Right cardiac atrium (tissue), 5 donors: ENCODE results near the gene MYO15B. TPM values are rescaled to one million over a fixed set of nuclear protein-coding genes. Genes with fewer than 3 reads are reported as not detected.

Experiments
- ATAC-seq, 2 donors: fragments of 200-7000 bp; cut with Tn5 transposase; one replicate each; pipeline versions ENCODE4 v1.8.0 to v1.9.1; 2020; ENCODE audit warnings: moderate library complexity in 2 of 2, mild to moderate bottlenecking in 1 of 2
- DNase-seq, 3 donors: peaks; one replicate each; pipeline ENCODE4 v3.0.0-alpha.2; 2020
- H3K27ac ChIP-seq: one replicate; pipeline ENCODE4 v1.5.1; 2013; ENCODE audit warnings: mild to moderate bottlenecking, low read length, control low read depth, moderate library complexity
- H3K27me3 ChIP-seq: one replicate; pipeline ENCODE4 v1.6.1; 2013; ENCODE audit not compliant: control insufficient read depth, insufficient read depth
- H3K4me1 ChIP-seq: one replicate; pipeline ENCODE4 v1.6.1; 2013; ENCODE audit warnings: low read length; ENCODE audit not compliant: control insufficient read depth, insufficient read depth
- H3K4me3 ChIP-seq: one replicate; pipeline ENCODE4 v1.5.1; 2013; ENCODE audit warnings: low read length, control low read depth
- H3K9me3 ChIP-seq: one replicate; pipeline ENCODE4 v1.6.1; 2013; ENCODE audit warnings: low read length; ENCODE audit not compliant: control insufficient read depth
- WGBS: extraction: QIAGEN DNeasy Blood & Tissue Kit; methylation state at CpG from one replicate; pipeline ENCODE4 v1.1.7; 2013; 5-methylcytosine and 5-hydroxymethylcytosine counted together
- intact Hi-C, 4 donors: fragments of 100-400 bp; cut with DNase I; formaldehyde crosslinking; loops; one replicate each; pipeline versions ENCODE4 v1.11.0 to v1.14.0; 2022 to 2023
- polyA plus RNA-seq: library from polyadenylated mRNA; stranded (reverse); fragments of 200-250 nt; gene quantifications from one replicate; pipeline ENCODE4 v1.2.3, GENCODE V29; 2013
- total RNA-seq, 4 donors: library from RNA; stranded (reverse); fragmentation: NEBNext Ultra II Directional; extraction: Animal tissue kit (Norgen Biotek cat#: 25700); gene quantifications; one replicate each; pipeline ENCODE4 v1.2.1, GENCODE V29; 2021
- donor health status: healthy with polysubstance abuse.
- donor health status: DM: no; HTN: yes; CAD: no.
- donor health status: DM: no; HTN: no; CAD: no.
- donor health status: DM: no; HTN: yes; CAD: no; lungs with severe emphysema.
- donor health status: DM: yes; HTN: yes; CAD: no.

MYO15B gene
- total and polyA plus RNA-seq, 5 donors = 70.9 to 131 (median 92.0) TPM

DNA sequence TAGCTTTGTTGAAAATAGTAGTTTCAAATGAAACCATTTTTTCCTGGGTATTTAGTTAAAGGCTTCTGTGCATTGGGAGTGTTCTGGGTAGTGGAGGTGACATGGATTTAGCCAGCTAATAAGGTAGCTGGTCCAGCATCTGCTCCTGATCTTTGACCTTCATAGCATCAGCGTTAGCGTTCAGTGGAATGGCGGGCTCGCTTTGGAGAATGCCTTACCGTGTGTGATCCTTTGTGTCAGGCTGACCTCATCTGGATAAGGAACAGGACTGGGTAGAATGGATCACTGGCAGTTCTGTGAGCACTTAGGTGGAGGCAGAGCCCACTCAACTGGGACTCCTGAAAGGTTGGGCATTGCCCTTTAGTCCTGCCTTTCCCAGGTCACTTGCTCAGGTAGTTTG lies 83.3 kb downstream of the MYO15B start:
- Histone ChIP-seq H3K9me3 (no peaks in the 10 kb centered on the region), H3K27me3 (no peaks in the 10 kb centered on the region), H3K4me3 (no peak overlapping the region), H3K27ac (no peak overlapping the region), H3K4me1 (no peaks in the 10 kb centered on the region)
- no peak for ATAC-seq
- intact Hi-C loops = no loop called here
- no peak for DNase-seq
- 66% methylated on average over 5 of the region's 5 CpGs for WGBS

DNA sequence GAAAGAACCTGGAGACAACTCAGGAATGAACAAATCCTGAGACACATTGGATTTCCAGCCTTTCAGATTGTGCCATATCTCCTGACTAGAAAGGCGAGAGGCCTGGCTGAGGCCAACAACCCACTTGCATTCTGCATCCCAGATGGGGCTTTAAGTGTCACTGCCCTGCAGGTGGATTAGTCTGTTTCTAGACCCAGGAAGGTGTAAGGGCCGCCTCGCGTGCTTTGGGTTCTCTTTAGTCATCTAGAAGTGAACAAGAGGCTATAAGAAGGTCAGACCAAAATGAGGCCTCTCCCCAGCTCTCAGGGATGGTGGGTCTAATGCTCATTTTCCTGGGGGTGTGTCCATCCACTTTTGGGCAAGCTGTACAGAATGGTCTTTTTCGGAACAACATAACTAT lies 84.4 kb downstream of the MYO15B start:
- intact Hi-C loops = no loop called here
- no peak for DNase-seq
- H3K27me3 ChIP-seq = no peaks in the 10 kb centered on the region
- H3K4me1 ChIP-seq = no peaks in the 10 kb centered on the region
- ATAC-seq = no peak
- H3K4me3 ChIP-seq = no peak overlapping the region
- no peaks in the 10 kb centered on the region for H3K9me3 ChIP-seq
- no peak overlapping the region for H3K27ac ChIP-seq
- WGBS = 92% methylated on average over 5 of the region's 5 CpGs

DNA sequence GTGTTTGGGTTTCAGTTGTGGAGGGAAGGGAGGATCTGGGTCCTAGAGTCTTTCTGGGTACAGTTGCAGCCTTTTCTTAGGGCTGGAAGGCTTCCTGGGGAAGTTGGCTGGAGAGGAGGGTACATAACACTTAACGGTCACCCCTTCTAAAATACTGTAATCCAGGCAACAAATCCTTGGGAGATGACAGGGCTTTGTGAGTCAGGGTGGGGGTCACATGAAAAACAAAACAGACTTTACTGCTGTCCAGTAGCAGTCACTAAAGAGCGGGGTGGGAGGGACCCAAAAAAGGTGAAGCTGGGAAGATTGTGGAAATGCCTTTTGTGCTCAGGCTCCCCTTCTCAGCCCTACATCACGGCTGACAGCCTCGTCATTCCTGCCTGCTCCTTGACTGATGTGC lies 85.9 kb downstream of the MYO15B start:
- intact Hi-C loops = no loop called here
- DNase-seq (no peak), ATAC-seq (no peak)
- Histone ChIP-seq H3K4me1 (no peaks in the 10 kb centered on the region), H3K4me3 (no peak overlapping the region), H3K27ac (no peak overlapping the region), H3K27me3 (no peaks in the 10 kb centered on the region), H3K9me3 (no peaks in the 10 kb centered on the region)
- 72% methylated on average over 4 of the region's 4 CpGs for WGBS

Other genes with a start within 250 kb of the MYO15B start
- gene GRB2, start 182.1 kb upstream of the MYO15B start, total RNA-seq = 100 to 1,000 TPM; 104 to 150 (median 123) TPM
- gene GRB2, start 182.1 kb upstream of the MYO15B start, polyA plus RNA-seq = 66.7 TPM
- gene TMEM94, start 131.2 kb upstream of the MYO15B start, total RNA-seq = 10 to 100 TPM; 40.3 to 54.6 (median 50.3) TPM
- gene TMEM94, start 131.2 kb upstream of the MYO15B start, polyA plus RNA-seq = 41.0 TPM
- 10 to 100 TPM; 38.0 to 50.4 (median 46.4) TPM for gene CASKIN2, start 72.3 kb upstream of the MYO15B start, total RNA-seq
- gene CASKIN2, start 72.3 kb upstream of the MYO15B start, polyA plus RNA-seq = 25.9 TPM
- 1 to 10 TPM; 5.9 to 7.1 (median 6.8) TPM for gene TSEN54, start 71.3 kb upstream of the MYO15B start, total RNA-seq
- gene TSEN54, start 71.3 kb upstream of the MYO15B start, polyA plus RNA-seq = 9.6 TPM
- gene LLGL2, start 62.1 kb upstream of the MYO15B start, total RNA-seq = 10 to 100 TPM in 1 of 4 donors, 1 to 10 TPM in 3; 5.7 to 10.4 (median 7.6) TPM
- gene LLGL2, start 62.1 kb upstream of the MYO15B start, polyA plus RNA-seq = 8.6 TPM
- 10 to 100 TPM in 2 of 4 donors, 1 to 10 TPM in 2; 6.9 to 12.2 (median 9.6) TPM for gene SMIM5, start 45.6 kb downstream of the MYO15B start, total RNA-seq
- 13.5 TPM for gene SMIM5, start 45.6 kb downstream of the MYO15B start, polyA plus RNA-seq
- 10 to 100 TPM in 3 of 4 donors, 1 to 10 TPM in 1; 7.9 to 19.9 (median 14.8) TPM for gene RECQL5, start 79.4 kb downstream of the MYO15B start, total RNA-seq
- 13.5 TPM for gene RECQL5, start 79.4 kb downstream of the MYO15B start, polyA plus RNA-seq
- 10 to 100 TPM; 51.0 to 66.5 (median 56.3) TPM for gene SAP30BP, start 79.5 kb downstream of the MYO15B start, total RNA-seq
- gene SAP30BP, start 79.5 kb downstream of the MYO15B start, polyA plus RNA-seq = 58.5 TPM
- gene ITGB4, start 133.7 kb downstream of the MYO15B start, total RNA-seq = 10 to 100 TPM; 19.9 to 29.7 (median 23.6) TPM
- 12.7 TPM for gene ITGB4, start 133.7 kb downstream of the MYO15B start, polyA plus RNA-seq
- 10 to 100 TPM; 15.9 to 19.5 (median 17.3) TPM for gene GALK1, start 177.4 kb downstream of the MYO15B start, total RNA-seq
- gene GALK1, start 177.4 kb downstream of the MYO15B start, polyA plus RNA-seq = 22.6 TPM
- gene UNK, start 197.0 kb downstream of the MYO15B start, total RNA-seq = 10 to 100 TPM; 18.2 to 22.5 (median 19.9) TPM
- gene UNK, start 197.0 kb downstream of the MYO15B start, polyA plus RNA-seq = 20.8 TPM